Gastrocnemius medialis (tissue), 4 donors: ENCODE measurements around the gene XRN1. TPM values are rescaled to one million over a fixed set of nuclear protein-coding genes. Genes with fewer than 3 reads are reported as not detected.
"Not testable (repeated sequence)": the region's sequence is repeated elsewhere in the genome, so short reads cannot be mapped to it uniquely, and the experiment has no call there.

Experiments used
- ATAC-seq, 2 donors: fragments of 150-250 bp; one replicate each; pipeline ENCODE4 v1.9.1; 2016
- DNase-seq, 2 donors: peaks; one replicate each; pipeline ENCODE4 v3.0.0-alpha.2; 2019
- H3K27ac ChIP-seq, 4 donors: fragments of 200-600 bp; sonication (generic); 1 replicate in 1 of 4; 2 replicates in 3 of 4; pipeline ENCODE4 v1.5.1; 2016 to 2018; ENCODE audit warnings: mild to moderate bottlenecking in 2 of 4, moderate library complexity in 1 of 4
- H3K27me3 ChIP-seq, 3 donors: fragments of 200-600 bp; sonication (generic) in 2 of 3; 1 replicate in 1 of 3; 2 replicates in 2 of 3; pipeline versions ENCODE4 v1.5.1 to v1.6.0; 2016 to 2019; ENCODE audit warnings: mild to moderate bottlenecking in 1 of 3, moderate library complexity in 1 of 3
- H3K36me3 ChIP-seq, 2 donors: fragments of 200-600 bp; sonication (generic) in 1 of 2; one replicate each; pipeline ENCODE4 v1.5.1; 2017 to 2018
- H3K4me1 ChIP-seq, 2 donors: fragments of 200-600 bp; sonication (generic) in 1 of 2; one replicate each; pipeline ENCODE4 v1.5.1; 2016 to 2017; ENCODE audit warnings: mild to moderate bottlenecking in 2 of 2
- H3K4me3 ChIP-seq, 4 donors: fragments of 200-600 bp; sonication (generic) in 3 of 4; 1 replicate in 1 of 4; 2 replicates in 3 of 4; pipeline ENCODE4 v1.5.1; 2016 to 2019; ENCODE audit warnings: mild to moderate bottlenecking in 2 of 4
- H3K9me3 ChIP-seq, 3 donors: fragments of 200-600 bp; sonication (generic) in 2 of 3; 1 replicate in 1 of 3; 2 replicates in 2 of 3; pipeline ENCODE4 v1.5.1; 2016 to 2019
- POLR2A ChIP-seq, 2 donors: fragments of 450-650 bp; IDR thresholded peaks; one replicate each; pipeline ENCODE4 v1.6.1; 2017; ENCODE audit warnings: antibody characterized with exemption in 2 of 2, mild to moderate bottlenecking in 2 of 2, moderate library complexity in 2 of 2
- in situ Hi-C, 4 donors: fragments of 200-750 bp; cut with MboI; loops; one replicate each; pipeline versions ENCODE4 v1.15.0 to v1.8.0; 2017; ENCODE audit warnings: low sequenced_read_pairs in 4 of 4
- intact Hi-C: fragments of 100-400 bp; cut with DNase I; formaldehyde crosslinking; loops from one replicate; pipeline ENCODE4 v1.15.1; 2023; ENCODE audit warnings: low total_unique reads
- total RNA-seq, 4 donors: library from RNA; depleted of rRNA; stranded (reverse); fragments of >200 nt; gene quantifications; one replicate each; pipeline versions ENCODE4 v1.1.0 to v1.2.3, GENCODE V29; 2016
- TF ChIP-seq, protein P1 (sequence below), 5 experiments: fragments of 450-650 bp in 3 of 5; fragments of 200-600 bp in 2 of 5; sonication (generic) in 2 of 5; IDR thresholded peaks in 4 of 5; conservative IDR thresholded peaks in 1 of 5; 1 replicate in 4 of 5; 2 replicates in 1 of 5; pipeline ENCODE4 v1.5.1; 2016 to 2019; ENCODE audit warnings: antibody characterized with exemption in 5 of 5, mild to moderate bottlenecking in 3 of 5, moderate library complexity in 3 of 5

XRN1 gene
- total RNA-seq, 4 donors from 2014 or later, result 41.8 to 52.2 (median 47.3) TPM

DNA sequence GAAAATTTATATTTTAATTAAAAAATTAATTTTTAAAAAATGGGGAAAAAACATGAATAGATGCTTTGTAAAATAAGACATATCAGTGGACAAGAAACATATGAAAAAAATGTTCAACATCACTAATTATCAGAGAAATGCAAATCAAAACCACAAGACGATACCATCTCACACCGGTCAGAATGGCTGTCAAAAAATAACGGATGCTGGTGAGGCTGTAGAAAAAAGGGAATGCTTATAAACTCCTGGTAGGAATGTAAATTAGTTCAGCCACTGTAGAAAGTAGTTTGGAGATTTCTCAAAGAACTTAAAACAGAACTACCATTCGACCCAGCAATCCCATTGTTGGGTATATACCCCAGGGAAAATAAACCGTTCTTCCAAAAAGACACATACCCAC lies 93.8 kb downstream of the XRN1 start:
- no peaks in the 10 kb centered on the region for H3K4me1 ChIP-seq
- no peaks in the 10 kb centered on the region for H3K9me3 ChIP-seq
- H3K36me3 ChIP-seq, result peaks cover 2 to 89% of the 10 kb centered on the region in 2 donors
- intact Hi-C loops (no loop called here), in situ Hi-C loops (no loop called here)
- ATAC-seq, result no peak
- no peak for DNase-seq
- no peak overlapping the region for H3K4me3 ChIP-seq
- TF ChIP-seq, protein P1, sequence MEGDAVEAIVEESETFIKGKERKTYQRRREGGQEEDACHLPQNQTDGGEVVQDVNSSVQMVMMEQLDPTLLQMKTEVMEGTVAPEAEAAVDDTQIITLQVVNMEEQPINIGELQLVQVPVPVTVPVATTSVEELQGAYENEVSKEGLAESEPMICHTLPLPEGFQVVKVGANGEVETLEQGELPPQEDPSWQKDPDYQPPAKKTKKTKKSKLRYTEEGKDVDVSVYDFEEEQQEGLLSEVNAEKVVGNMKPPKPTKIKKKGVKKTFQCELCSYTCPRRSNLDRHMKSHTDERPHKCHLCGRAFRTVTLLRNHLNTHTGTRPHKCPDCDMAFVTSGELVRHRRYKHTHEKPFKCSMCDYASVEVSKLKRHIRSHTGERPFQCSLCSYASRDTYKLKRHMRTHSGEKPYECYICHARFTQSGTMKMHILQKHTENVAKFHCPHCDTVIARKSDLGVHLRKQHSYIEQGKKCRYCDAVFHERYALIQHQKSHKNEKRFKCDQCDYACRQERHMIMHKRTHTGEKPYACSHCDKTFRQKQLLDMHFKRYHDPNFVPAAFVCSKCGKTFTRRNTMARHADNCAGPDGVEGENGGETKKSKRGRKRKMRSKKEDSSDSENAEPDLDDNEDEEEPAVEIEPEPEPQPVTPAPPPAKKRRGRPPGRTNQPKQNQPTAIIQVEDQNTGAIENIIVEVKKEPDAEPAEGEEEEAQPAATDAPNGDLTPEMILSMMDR (IDR thresholded peaks at IDR 0.05 in 4 of 5, conservative IDR thresholded peaks at IDR 0.05 in 1 of 5), result no peak
- H3K27me3 ChIP-seq, result no peaks in the 10 kb centered on the region
- no peak overlapping the region for H3K27ac ChIP-seq

DNA sequence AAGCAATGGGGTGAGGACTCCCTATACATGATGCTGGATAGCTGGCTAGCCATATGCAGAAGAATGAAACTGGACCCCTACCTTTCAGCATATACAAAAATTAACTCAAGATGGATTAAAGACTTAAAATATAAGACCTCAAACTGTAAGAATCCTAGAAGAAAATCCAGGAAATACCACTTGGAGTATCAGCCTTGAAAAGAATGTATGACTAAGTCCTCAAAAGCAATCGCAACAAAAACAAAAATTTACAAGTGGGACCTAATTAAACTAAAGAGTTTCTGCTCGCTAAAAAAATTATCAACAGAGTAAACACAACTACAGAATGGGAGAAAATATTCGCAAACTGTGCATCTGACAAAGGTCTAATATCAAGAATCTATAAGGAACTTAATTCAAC lies 94.3 kb downstream of the XRN1 start:
- intact Hi-C loops, result no loop called here
- H3K27ac ChIP-seq, result no peak overlapping the region
- no peaks in the 10 kb centered on the region for H3K4me1 ChIP-seq
- ATAC-seq (no peak), DNase-seq (no peak)
- in situ Hi-C loops, result no loop called here
- no peaks in the 10 kb centered on the region for H3K27me3 ChIP-seq
- H3K36me3 ChIP-seq, result peaks cover 2 to 84% of the 10 kb centered on the region in 2 donors
- no peak overlapping the region for H3K4me3 ChIP-seq
- H3K9me3 ChIP-seq, result no peaks in the 10 kb centered on the region
- TF ChIP-seq, protein P1 (IDR thresholded peaks at IDR 0.05 in 4 of 5, conservative IDR thresholded peaks at IDR 0.05 in 1 of 5), result no peak
- no peak for TF ChIP-seq POLR2A (IDR thresholded peaks at IDR 0.05)

DNA sequence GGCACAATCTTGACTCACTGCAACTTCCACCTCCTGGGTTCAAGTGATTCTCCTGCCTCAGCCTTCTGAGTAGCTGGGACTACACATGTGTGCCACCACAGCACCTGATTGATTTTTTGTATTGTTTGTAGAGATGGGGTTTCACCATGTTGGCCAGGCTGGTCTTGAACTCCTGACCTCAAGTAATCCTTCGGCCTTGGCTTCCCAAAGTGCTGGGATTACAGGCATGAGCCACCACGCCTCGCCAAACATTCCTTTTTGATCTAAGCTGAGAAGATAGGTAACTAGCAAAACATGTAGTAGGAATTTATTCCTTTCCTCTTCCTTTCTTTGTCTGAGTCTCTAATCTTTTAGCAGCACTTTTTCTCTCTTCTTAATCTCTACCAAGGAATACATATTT lies 95.1 kb downstream of the XRN1 start:
- H3K4me3 ChIP-seq, H3K27me3 ChIP-seq, H3K27ac ChIP-seq, H3K9me3 ChIP-seq, DNase-seq, in situ Hi-C loops, intact Hi-C loops, H3K4me1 ChIP-seq, ATAC-seq: not testable (repeated sequence)
- peaks cover 2 to 75% of the 10 kb centered on the region in 2 donors for H3K36me3 ChIP-seq

DNA sequence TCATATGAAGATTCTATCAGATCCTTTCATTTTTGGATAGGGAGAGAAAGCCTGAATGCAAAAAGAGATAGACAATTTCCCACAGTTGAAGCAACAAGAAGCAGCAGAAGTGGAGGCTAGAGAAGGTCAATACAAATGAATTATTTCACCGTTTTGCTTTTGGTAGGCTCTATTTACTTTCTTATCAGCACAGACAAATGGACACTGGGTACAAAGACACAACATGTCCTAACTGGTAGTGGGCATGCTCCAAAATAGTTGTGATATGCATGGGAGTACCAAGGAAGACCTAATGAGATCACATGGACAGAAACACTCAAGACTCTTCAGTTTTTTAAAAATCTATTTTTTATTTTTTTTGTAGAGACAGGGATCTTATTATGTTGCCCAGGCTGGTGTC lies 99.4 kb downstream of the XRN1 start:
- intact Hi-C loops (no loop called here), in situ Hi-C loops (no loop called here)
- no peak overlapping the region for H3K4me3 ChIP-seq
- no peaks in the 10 kb centered on the region for H3K4me1 ChIP-seq
- no peak for ATAC-seq
- no peaks in the 10 kb centered on the region for H3K27me3 ChIP-seq
- H3K9me3 ChIP-seq, result no peaks in the 10 kb centered on the region
- TF ChIP-seq, protein P1 (IDR thresholded peaks at IDR 0.05 in 4 of 5, conservative IDR thresholded peaks at IDR 0.05 in 1 of 5), result no peak
- no peak for TF ChIP-seq POLR2A (IDR thresholded peaks at IDR 0.05)
- no peak overlapping the region for H3K27ac ChIP-seq
- H3K36me3 ChIP-seq, result peaks cover 0 to 64% of the 10 kb centered on the region in 2 donors
- no peak for DNase-seq

DNA sequence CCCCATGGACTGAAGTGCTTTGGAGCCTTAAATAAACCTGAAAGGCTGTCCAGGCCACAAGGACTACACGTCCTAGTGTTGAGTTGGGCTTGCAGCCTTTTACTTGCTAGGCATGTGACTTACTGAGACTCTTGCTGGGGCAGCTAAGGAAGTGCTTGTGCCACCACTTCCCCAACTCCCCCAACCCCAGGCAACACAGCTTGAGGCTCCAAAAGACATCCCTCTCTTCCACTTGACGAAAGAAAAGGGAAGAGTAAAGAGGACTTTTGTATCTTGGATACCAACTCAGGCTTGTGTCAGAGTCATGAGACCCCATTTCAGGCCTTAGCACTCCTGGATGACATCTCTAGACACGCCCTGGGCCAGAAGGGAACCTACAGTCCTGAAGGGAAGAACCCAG lies 109.8 kb downstream of the XRN1 start:
- ATAC-seq (no peak), DNase-seq (peak in 1 of 2 donors; percentile 13)
- Histone ChIP-seq H3K4me3 (no peak overlapping the region), H3K27ac (no peak overlapping the region), H3K27me3 (no peaks in the 10 kb centered on the region), H3K9me3 (no peaks in the 10 kb centered on the region), H3K36me3 (peaks cover 0 to 64% of the 10 kb centered on the region in 2 donors), H3K4me1 (no peaks in the 10 kb centered on the region)
- TF ChIP-seq POLR2A (IDR thresholded peaks at IDR 0.05), result no peak
- TF ChIP-seq, protein P1 (IDR thresholded peaks at IDR 0.05 in 4 of 5, conservative IDR thresholded peaks at IDR 0.05 in 1 of 5), result no peak
- intact Hi-C loops (no loop called here), in situ Hi-C loops (no loop called here)
